Fibroblast of lung (primary cell): Measurements from ENCODE around the gene NUP205. TPM values are rescaled to one million over a fixed set of nuclear protein-coding genes. Genes with fewer than 3 reads are reported as not detected.

Experiments used
- DNase-seq, 2 donors: peaks; one replicate each; pipeline versions ENCODE4 v3.0.0 to v3.0.0-alpha.2; 2010; ENCODE audit warnings: low read depth in 2 of 2
- H2AFZ ChIP-seq: 2 replicates; pipeline ENCODE4 v1.5.1; 2012; ENCODE audit warnings: low read length, control low read depth, inconsistent platforms
- H3K27ac ChIP-seq: 2 replicates; pipeline ENCODE4 v1.5.1; 2011; ENCODE audit warnings: low read length, control low read depth; ENCODE audit not compliant: insufficient read depth
- H3K27me3 ChIP-seq: 2 replicates; pipeline ENCODE4 v1.5.1; 2011; ENCODE audit warnings: mild to moderate bottlenecking, low read length; ENCODE audit not compliant: control insufficient read depth, insufficient read depth
- H3K36me3 ChIP-seq: 2 replicates; pipeline ENCODE4 v1.5.1; 2011; ENCODE audit warnings: low read length; ENCODE audit not compliant: control insufficient read depth, insufficient read depth
- H3K4me1 ChIP-seq: 2 replicates; pipeline ENCODE4 v1.5.1; 2011; ENCODE audit warnings: low read length; ENCODE audit not compliant: control insufficient read depth, insufficient read depth; ENCODE audit errors: extremely low read depth
- H3K4me2 ChIP-seq: 2 replicates; pipeline ENCODE4 v1.5.1; 2011; ENCODE audit warnings: low read length, control low read depth; ENCODE audit not compliant: insufficient read depth; ENCODE audit errors: extremely low read depth
- H3K4me3 ChIP-seq, 4 experiments: fragments of 200-600 bp in 1 of 4; sonication (generic) in 1 of 4; replicated peaks in 1 of 4; 2 replicates each; pipeline ENCODE4 v1.5.1; 2011 to 2016; ENCODE audit warnings: low read length in 4 of 4, low read depth in 3 of 4, mild to moderate bottlenecking in 3 of 4, control low read depth in 2 of 4, inconsistent platforms in 1 of 4, mixed read lengths in 1 of 4; ENCODE audit not compliant: insufficient read depth in 1 of 4; ENCODE audit errors: control extremely low read depth in 1 of 4
- H3K79me2 ChIP-seq: 2 replicates; pipeline ENCODE4 v1.5.1; 2012; ENCODE audit warnings: mild to moderate bottlenecking, low read length, inconsistent platforms; ENCODE audit not compliant: control insufficient read depth, insufficient read depth
- H3K9ac ChIP-seq: 2 replicates; pipeline ENCODE4 v1.5.1; 2011; ENCODE audit warnings: mild to moderate bottlenecking, low read length, control low read depth; ENCODE audit not compliant: insufficient read depth
- H3K9me3 ChIP-seq: 2 replicates; pipeline ENCODE4 v1.5.1; 2012; ENCODE audit warnings: low read depth, low read length; ENCODE audit not compliant: control insufficient read depth, insufficient read depth
- H4K20me1 ChIP-seq: 2 replicates; pipeline ENCODE4 v1.5.1; 2011; ENCODE audit warnings: low read length; ENCODE audit not compliant: control insufficient read depth, insufficient read depth; ENCODE audit errors: extremely low read depth
- EZH2 ChIP-seq: IDR thresholded peaks from 2 replicates; pipeline ENCODE4 v1.5.1; 2012; ENCODE audit warnings: low read length, control low read depth, mild to moderate bottlenecking; ENCODE audit errors: missing control alignments
- polyA plus RNA-seq, 2 donors: library from polyadenylated mRNA; depleted of rRNA in 1 of 2; stranded (reverse) in 1 of 2; unstranded in 1 of 2; fragments of >200 nt; gene quantifications; 2 replicates each; pipeline ENCODE4 v1.2.1, GENCODE V29; 2011 to 2012; ENCODE audit warnings: missing spikeins in 1 of 2
- total RNA-seq: library from RNA; depleted of rRNA; stranded (reverse); fragments of >200 nt; gene quantifications from 2 replicates; pipeline ENCODE4 v1.2.1, GENCODE V29; 2014
- TF ChIP-seq, protein P1 (sequence below), 2 donors: IDR thresholded peaks in 1 of 2; conservative IDR thresholded peaks in 1 of 2; 1 replicate in 1 of 2; 2 replicates in 1 of 2; pipeline ENCODE4 v1.5.1; 2011 to 2012; ENCODE audit warnings: low read length in 2 of 2, control low read depth in 1 of 2, inconsistent platforms in 1 of 2, low read depth in 1 of 2, mild to moderate bottlenecking in 1 of 2

Gene NUP205
- total and polyA plus RNA-seq, 2 donors (not counting 1 experiment from before 2014, with no cell fraction given) = 28.1 to 36.7 TPM

DNA sequence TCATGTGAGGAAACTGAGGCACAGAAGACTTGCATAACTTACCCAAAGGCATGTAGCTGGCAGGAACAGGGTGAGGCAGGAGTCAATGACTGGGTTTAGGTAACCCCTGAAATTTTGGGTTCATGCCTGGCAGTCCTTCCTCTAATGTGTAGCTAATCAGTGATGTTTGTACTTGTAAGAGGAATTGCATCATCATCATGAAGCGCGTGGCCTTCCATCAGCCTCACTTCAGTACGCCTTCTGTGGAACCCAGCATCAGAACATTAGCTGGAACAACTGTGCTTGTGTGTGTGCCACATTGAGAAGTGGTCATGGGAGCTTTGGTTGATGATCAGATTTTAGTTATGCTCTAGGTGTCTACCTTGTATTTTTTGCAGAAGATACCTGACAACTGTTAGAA lies 86.4 kb downstream of the NUP205 start:
- no peak overlapping the region for H3K4me3 ChIP-seq
- no peak overlapping the region for H3K9ac ChIP-seq
- H3K36me3 ChIP-seq = no peaks in the 10 kb centered on the region
- no peaks in the 10 kb centered on the region for H3K9me3 ChIP-seq
- no peaks in the 10 kb centered on the region for H3K79me2 ChIP-seq
- TF ChIP-seq EZH2 = no peak
- TF ChIP-seq, protein P1, sequence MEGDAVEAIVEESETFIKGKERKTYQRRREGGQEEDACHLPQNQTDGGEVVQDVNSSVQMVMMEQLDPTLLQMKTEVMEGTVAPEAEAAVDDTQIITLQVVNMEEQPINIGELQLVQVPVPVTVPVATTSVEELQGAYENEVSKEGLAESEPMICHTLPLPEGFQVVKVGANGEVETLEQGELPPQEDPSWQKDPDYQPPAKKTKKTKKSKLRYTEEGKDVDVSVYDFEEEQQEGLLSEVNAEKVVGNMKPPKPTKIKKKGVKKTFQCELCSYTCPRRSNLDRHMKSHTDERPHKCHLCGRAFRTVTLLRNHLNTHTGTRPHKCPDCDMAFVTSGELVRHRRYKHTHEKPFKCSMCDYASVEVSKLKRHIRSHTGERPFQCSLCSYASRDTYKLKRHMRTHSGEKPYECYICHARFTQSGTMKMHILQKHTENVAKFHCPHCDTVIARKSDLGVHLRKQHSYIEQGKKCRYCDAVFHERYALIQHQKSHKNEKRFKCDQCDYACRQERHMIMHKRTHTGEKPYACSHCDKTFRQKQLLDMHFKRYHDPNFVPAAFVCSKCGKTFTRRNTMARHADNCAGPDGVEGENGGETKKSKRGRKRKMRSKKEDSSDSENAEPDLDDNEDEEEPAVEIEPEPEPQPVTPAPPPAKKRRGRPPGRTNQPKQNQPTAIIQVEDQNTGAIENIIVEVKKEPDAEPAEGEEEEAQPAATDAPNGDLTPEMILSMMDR (conservative IDR thresholded peaks at IDR 0.05 in 1 of 2, IDR thresholded peaks at IDR 0.05 in 1 of 2; ENCODE audit: low read depth in 1 of 2, low read length in 2 of 2) = no peak
- H3K27me3 ChIP-seq = no peaks in the 10 kb centered on the region
- H4K20me1 ChIP-seq = no peaks in the 10 kb centered on the region
- H3K4me1 ChIP-seq = no peaks in the 10 kb centered on the region
- no peak overlapping the region for H3K4me2 ChIP-seq
- no peak overlapping the region for H3K27ac ChIP-seq
- H2AFZ ChIP-seq = no peak overlapping the region
- DNase-seq = peak in 1 of 2 donors; percentile 34

DNA sequence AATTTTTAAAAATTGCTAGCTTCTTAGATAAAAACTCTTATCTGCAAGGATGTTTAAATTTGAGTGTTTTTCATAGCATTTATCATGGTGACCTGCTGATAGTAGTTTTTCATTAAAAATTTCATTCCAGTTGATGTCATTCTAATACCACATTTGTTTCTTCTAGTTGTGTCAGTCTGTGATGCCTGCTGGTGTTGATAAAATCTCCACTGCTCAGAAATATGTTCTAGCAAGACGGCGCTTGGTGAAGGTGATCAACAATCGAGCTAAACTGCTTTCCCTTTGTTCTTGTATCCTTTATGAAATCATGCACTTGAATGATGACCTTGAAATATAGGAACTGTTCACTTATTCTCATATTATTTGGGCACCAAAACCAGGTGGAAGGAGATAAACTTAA lies 87.0 kb downstream of the NUP205 start:
- no peak overlapping the region for H2AFZ ChIP-seq
- TF ChIP-seq, protein P1 (conservative IDR thresholded peaks at IDR 0.05 in 1 of 2, IDR thresholded peaks at IDR 0.05 in 1 of 2; ENCODE audit: low read depth in 1 of 2, low read length in 2 of 2) = no peak
- TF ChIP-seq EZH2 = no peak
- no peaks in the 10 kb centered on the region for H3K36me3 ChIP-seq
- H3K79me2 ChIP-seq = no peaks in the 10 kb centered on the region
- no peaks in the 10 kb centered on the region for H4K20me1 ChIP-seq
- no peak overlapping the region for H3K4me3 ChIP-seq
- no peaks in the 10 kb centered on the region for H3K4me1 ChIP-seq
- H3K9me3 ChIP-seq = no peaks in the 10 kb centered on the region
- H3K4me2 ChIP-seq = no peak overlapping the region
- no peaks in the 10 kb centered on the region for H3K27me3 ChIP-seq
- DNase-seq = no peak
- no peak overlapping the region for H3K27ac ChIP-seq
- no peak overlapping the region for H3K9ac ChIP-seq

DNA sequence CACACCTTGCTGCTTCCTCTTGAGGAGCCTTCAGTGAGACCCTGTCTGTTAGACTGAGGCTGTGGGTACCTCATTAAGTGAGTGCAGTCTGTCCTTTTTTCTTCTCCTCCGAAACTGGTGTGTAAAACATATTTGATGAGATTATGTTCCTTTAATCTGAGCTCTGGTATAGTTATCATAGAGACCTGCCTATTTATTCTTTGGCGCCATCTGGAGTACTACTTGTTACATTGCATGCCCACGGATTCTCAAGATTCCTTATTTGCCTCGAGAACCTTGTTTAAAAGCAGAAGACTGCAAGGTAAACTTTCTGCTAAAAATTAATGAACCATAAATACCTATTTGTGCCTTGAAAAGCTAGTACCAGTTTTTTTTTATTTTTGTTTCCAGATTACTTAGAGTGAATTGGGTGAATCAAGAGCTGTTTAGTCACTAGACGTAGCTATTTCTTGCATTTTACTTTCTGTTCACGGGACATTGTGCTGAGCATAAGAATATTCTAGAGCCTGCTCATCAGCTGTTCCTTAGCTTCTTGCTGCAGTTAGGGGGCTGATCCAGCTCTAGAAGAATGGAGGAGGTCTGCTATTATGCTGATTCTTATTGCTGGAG lies 87.7 kb downstream of the NUP205 start:
- Histone ChIP-seq H3K79me2 (no peaks in the 10 kb centered on the region), H3K27me3 (no peaks in the 10 kb centered on the region), H3K9me3 (no peaks in the 10 kb centered on the region), H3K4me3 (no peak overlapping the region), H3K9ac (no peak overlapping the region), H2AFZ (no peak overlapping the region), H3K4me1 (no peaks in the 10 kb centered on the region), H3K27ac (no peak overlapping the region), H4K20me1 (no peaks in the 10 kb centered on the region), H3K4me2 (no peak overlapping the region), H3K36me3 (no peaks in the 10 kb centered on the region)
- TF ChIP-seq, protein P1 (conservative IDR thresholded peaks at IDR 0.05 in 1 of 2, IDR thresholded peaks at IDR 0.05 in 1 of 2; ENCODE audit: low read depth in 1 of 2, low read length in 2 of 2) = peak; percentile 68 to 77
- no peak for TF ChIP-seq EZH2
- peak; percentile 32 to 66 for DNase-seq
